ENCODE measurements around the gene TBC1D25.

TBC1D25 gene

GRCh38 chrX:48558271-48558670, 18.8 kb downstream of the TBC1D25 start:
- no peak for TF ChIP-seq CTCF (IDR thresholded peaks at IDR 0.05; ENCODE audit: insufficient read depth, low read length)
- TF ChIP-seq GABPA (IDR thresholded peaks at IDR 0.05; ENCODE audit: low read depth): no peak
- no peak for TF ChIP-seq REST (IDR thresholded peaks at IDR 0.05; ENCODE audit: insufficient replicate concordance, low read depth)
- no peak for TF ChIP-seq POLR2AphosphoS5 (IDR thresholded peaks at IDR 0.05; ENCODE audit: low read depth)
- no peak for TF ChIP-seq SPI1 (IDR thresholded peaks at IDR 0.05; ENCODE audit: borderline replicate concordance, low read depth)
- Histone ChIP-seq H3K27ac (replicated peaks) (no peak overlapping the region), H3K4me3 (replicated peaks; ENCODE audit: insufficient read depth, low read length) (no peak overlapping the region), H3K27me3 (ENCODE audit: insufficient read depth, poor library complexity, severe bottlenecking) (no peaks in the 10 kb centered on the region)
- DNase-seq (ENCODE audit: low read depth in 1 of 2, low spot score in 1 of 2): no peak

- H3K4me3 ChIP-seq (replicated peaks; ENCODE audit: insufficient read depth, low read length): no peak overlapping the region
- TF ChIP-seq POLR2AphosphoS5 (IDR thresholded peaks at IDR 0.05; ENCODE audit: low read depth) (no peak), CTCF (IDR thresholded peaks at IDR 0.05; ENCODE audit: insufficient read depth, low read length) (no peak), SPI1 (IDR thresholded peaks at IDR 0.05; ENCODE audit: borderline replicate concordance, low read depth) (no peak), GABPA (IDR thresholded peaks at IDR 0.05; ENCODE audit: low read depth) (no peak), REST (IDR thresholded peaks at IDR 0.05; ENCODE audit: insufficient replicate concordance, low read depth) (no peak)
- no peaks in the 10 kb centered on the region for H3K27me3 ChIP-seq (ENCODE audit: insufficient read depth, poor library complexity, severe bottlenecking)
Observed at GRCh38 chrX:48559636-48560035, 20.1 kb downstream of the TBC1D25 start.

GRCh38 chrX:48560056-48560455, 20.5 kb downstream of the TBC1D25 start:
- TF ChIP-seq GABPA (IDR thresholded peaks at IDR 0.05; ENCODE audit: low read depth): no peak
- TF ChIP-seq SPI1 (IDR thresholded peaks at IDR 0.05; ENCODE audit: borderline replicate concordance, low read depth): no peak
- no peak for TF ChIP-seq REST (IDR thresholded peaks at IDR 0.05; ENCODE audit: insufficient replicate concordance, low read depth)
- TF ChIP-seq CTCF (IDR thresholded peaks at IDR 0.05; ENCODE audit: insufficient read depth, low read length): no peak
- TF ChIP-seq POLR2AphosphoS5 (IDR thresholded peaks at IDR 0.05; ENCODE audit: low read depth): no peak
- no peak overlapping the region for H3K4me3 ChIP-seq (replicated peaks; ENCODE audit: insufficient read depth, low read length)
- no peak for DNase-seq (ENCODE audit: low read depth in 1 of 2, low spot score in 1 of 2)
- H3K27ac ChIP-seq (replicated peaks): no peak overlapping the region
- H3K27me3 ChIP-seq (ENCODE audit: insufficient read depth, poor library complexity, severe bottlenecking): no peaks in the 10 kb centered on the region

More at GRCh38 chrX:48559636-48560035, 20.1 kb downstream of the TBC1D25 start:
- no peak overlapping the region for H3K27ac ChIP-seq (replicated peaks)
- DNase-seq (ENCODE audit: low read depth in 1 of 2, low spot score in 1 of 2): no peak
